ENCODE data around the gene UBA1. TPM values are rescaled to one million over a fixed set of nuclear protein-coding genes. Genes with fewer than 3 reads are reported as not detected.

Gene UBA1
- total RNA-seq, 2 donors from 2014 or later, result 185 to 286 TPM

GRCh38 chrX:47196098-47196497 is 2.5 kb downstream of the UBA1 start:
- peaks cover 0 to 5% of the 10 kb centered on the region in 2 donors for H3K36me3 ChIP-seq
- H3K9me3 ChIP-seq, result no peaks in the 10 kb centered on the region
- 31% methylated on average over 3 of the region's 3 CpGs for WGBS
- TF ChIP-seq CTCF (IDR thresholded peaks at IDR 0.05) (no peak), POLR2A (IDR thresholded peaks at IDR 0.05) (no peak), POLR2AphosphoS5 (IDR thresholded peaks at IDR 0.05) (no peak)
- H3K4me3 ChIP-seq, result no peak overlapping the region
- H3K27me3 ChIP-seq (replicated peaks; ENCODE audit: insufficient read depth), result no peaks in the 10 kb centered on the region
- intact Hi-C loops (cut with DNase I), result no loop called here
- H3K4me1 ChIP-seq (replicated peaks), result no peaks in the 10 kb centered on the region
- no peak for DNase-seq (ENCODE audit: low spot score)
- peak overlapping the region; percentile 38 to 42 for H3K27ac ChIP-seq

DNA sequence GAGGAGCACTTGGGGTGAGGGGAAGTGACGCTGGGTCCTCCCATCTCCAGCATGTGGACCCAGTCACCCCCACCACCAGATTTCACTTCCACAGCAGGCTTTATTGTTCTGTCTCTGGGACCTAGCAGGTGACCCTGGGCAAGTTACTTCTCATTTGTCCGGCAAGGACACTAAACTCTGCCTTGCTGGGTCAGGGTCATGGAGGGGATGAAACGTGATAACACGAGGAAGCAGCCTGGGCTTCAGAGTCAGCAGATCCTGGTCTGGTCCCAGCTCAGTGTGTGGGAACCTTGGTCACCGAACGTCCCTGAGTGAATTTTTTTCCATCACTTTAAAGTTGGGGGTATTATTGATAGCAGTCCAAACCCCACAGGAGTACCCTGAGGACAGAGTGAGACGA is 3.9 kb downstream of the UBA1 start:
- Histone ChIP-seq H3K27ac (peak overlapping the region in 1 of 2 donors; percentile 8), H3K4me1 (replicated peaks) (no peaks in the 10 kb centered on the region), H3K27me3 (replicated peaks; ENCODE audit: insufficient read depth) (no peaks in the 10 kb centered on the region), H3K4me3 (peak overlapping the region in 1 of 2 donors; percentile 0), H3K36me3 (peaks cover 0 to 12% of the 10 kb centered on the region in 2 donors), H3K9me3 (no peaks in the 10 kb centered on the region)
- no peak for DNase-seq (ENCODE audit: low spot score)
- intact Hi-C loops (cut with DNase I), result no loop called here
- WGBS, result 60% methylated on average over 3 of the region's 7 CpGs
- no peak for TF ChIP-seq CTCF (IDR thresholded peaks at IDR 0.05)
- no peak for TF ChIP-seq POLR2A (IDR thresholded peaks at IDR 0.05)
- no peak for TF ChIP-seq POLR2AphosphoS5 (IDR thresholded peaks at IDR 0.05)

- H3K36me3 ChIP-seq, result peaks cover 0 to 12% of the 10 kb centered on the region in 2 donors
- no peak overlapping the region for H3K4me3 ChIP-seq
- DNase-seq (ENCODE audit: low spot score), result no peak
- no peak for TF ChIP-seq POLR2A (IDR thresholded peaks at IDR 0.05)
- TF ChIP-seq CTCF (IDR thresholded peaks at IDR 0.05), result no peak
- no peak for TF ChIP-seq POLR2AphosphoS5 (IDR thresholded peaks at IDR 0.05)
- no peaks in the 10 kb centered on the region for H3K9me3 ChIP-seq
- WGBS, result 47% methylated on average over 8 of the region's 10 CpGs
- intact Hi-C loops (cut with DNase I), result no loop called here
- H3K4me1 ChIP-seq (replicated peaks), result no peaks in the 10 kb centered on the region
- no peaks in the 10 kb centered on the region for H3K27me3 ChIP-seq (replicated peaks; ENCODE audit: insufficient read depth)
- H3K27ac ChIP-seq, result peak overlapping the region in 1 of 2 donors; percentile 8
These were observed 4.5 kb downstream of the UBA1 start for GRCh38 chrX:47198026-47198686.

GRCh38 chrX:47198687-47199080 is 5.1 kb downstream of the UBA1 start:
- TF ChIP-seq CTCF (IDR thresholded peaks at IDR 0.05) (no peak), POLR2AphosphoS5 (IDR thresholded peaks at IDR 0.05) (no peak), POLR2A (IDR thresholded peaks at IDR 0.05) (no peak)
- intact Hi-C loops (cut with DNase I), result no loop called here
- H3K27ac ChIP-seq, result no peak overlapping the region
- 77% methylated on average over 15 of the region's 15 CpGs for WGBS
- no peak for DNase-seq (ENCODE audit: low spot score)
- H3K36me3 ChIP-seq, result peaks cover 0 to 12% of the 10 kb centered on the region in 2 donors
- no peaks in the 10 kb centered on the region for H3K27me3 ChIP-seq (replicated peaks; ENCODE audit: insufficient read depth)
- no peak overlapping the region for H3K4me3 ChIP-seq
- H3K4me1 ChIP-seq (replicated peaks), result no peaks in the 10 kb centered on the region
- H3K9me3 ChIP-seq, result no peaks in the 10 kb centered on the region

DNA sequence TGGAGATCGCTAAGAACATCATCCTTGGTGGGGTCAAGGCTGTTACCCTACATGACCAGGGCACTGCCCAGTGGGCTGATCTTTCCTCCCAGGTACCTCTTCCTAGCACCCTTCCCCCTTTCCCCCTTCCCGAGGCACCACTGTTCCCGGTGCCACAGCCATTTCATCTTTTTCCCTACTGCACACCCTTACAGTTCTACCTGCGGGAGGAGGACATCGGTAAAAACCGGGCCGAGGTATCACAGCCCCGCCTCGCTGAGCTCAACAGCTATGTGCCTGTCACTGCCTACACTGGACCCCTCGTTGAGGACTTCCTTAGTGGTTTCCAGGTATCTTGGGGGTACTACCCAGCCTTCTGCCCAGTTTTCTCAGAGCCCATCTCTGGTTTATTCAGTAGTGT is 5.7 kb downstream of the UBA1 start:
- WGBS, result 91% methylated on average over 9 of the region's 10 CpGs
- Histone ChIP-seq H3K27ac (no peak overlapping the region), H3K4me3 (no peak overlapping the region), H3K36me3 (peaks cover 0 to 12% of the 10 kb centered on the region in 2 donors), H3K4me1 (replicated peaks) (no peaks in the 10 kb centered on the region), H3K27me3 (replicated peaks; ENCODE audit: insufficient read depth) (no peaks in the 10 kb centered on the region), H3K9me3 (no peaks in the 10 kb centered on the region)
- intact Hi-C loops (cut with DNase I), result no loop called here
- no peak for DNase-seq (ENCODE audit: low spot score)
- no peak for TF ChIP-seq POLR2AphosphoS5 (IDR thresholded peaks at IDR 0.05)
- no peak for TF ChIP-seq POLR2A (IDR thresholded peaks at IDR 0.05)
- TF ChIP-seq CTCF (IDR thresholded peaks at IDR 0.05), result no peak

Measured in prostate gland (tissue), 2 donors.